ENCODE data around the gene SP140.

Gene SP140

GRCh38 chr2:230317366-230317765, 91.8 kb downstream of the SP140 start:
- DNase-seq (ENCODE audit: low read depth) = no peak
- H3K4me3 ChIP-seq (replicated peaks; ENCODE audit: low read depth, low read length) = no peak overlapping the region
- TF ChIP-seq CTCF (IDR thresholded peaks at IDR 0.05; ENCODE audit: low read length, missing control alignments) = no peak

DNA sequence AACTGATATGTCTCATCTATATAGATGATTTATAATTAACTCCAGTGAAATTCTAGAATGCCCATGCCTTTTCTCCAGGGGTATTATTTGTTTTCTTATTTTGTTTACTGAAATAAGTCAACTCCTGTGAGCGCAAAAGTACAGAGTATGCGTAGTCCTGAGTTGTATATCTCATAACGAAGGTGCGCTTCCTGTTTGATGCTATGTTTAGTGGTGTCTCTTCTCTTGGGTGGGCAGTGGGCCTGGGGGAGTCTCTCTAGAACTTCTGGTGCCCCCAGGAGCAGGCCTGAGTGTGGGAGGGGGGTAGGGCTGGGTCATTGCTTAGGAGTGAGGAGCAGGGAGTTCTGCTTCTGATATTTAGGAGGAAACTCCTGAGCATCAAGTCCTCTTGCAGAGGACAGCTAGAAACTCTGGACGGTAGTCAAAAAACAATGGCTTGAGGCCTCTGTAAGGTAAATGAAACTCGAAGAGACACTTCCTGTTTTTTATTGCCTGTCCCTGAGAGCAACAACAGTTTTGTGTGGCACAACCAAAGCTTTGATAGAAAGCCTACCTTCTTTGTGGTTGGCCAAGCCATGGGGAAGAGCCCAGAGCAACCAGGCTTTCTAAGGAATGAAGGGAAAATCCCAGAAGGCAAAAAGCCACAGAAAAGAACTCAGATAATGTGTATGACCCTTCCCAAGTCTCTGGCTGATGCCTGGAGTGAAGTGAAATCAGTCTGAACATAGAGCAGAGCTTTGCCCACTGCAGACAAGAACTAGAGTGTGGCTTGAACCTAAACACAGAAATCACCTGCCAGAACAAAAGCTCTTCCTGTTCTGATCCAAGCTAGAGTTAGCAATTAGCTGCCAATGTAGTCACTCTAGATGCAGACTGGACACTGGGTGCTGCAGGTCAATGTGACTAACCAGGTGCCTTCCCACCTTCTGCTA, 92.9 kb downstream of the SP140 start:
- TF ChIP-seq CTCF (IDR thresholded peaks at IDR 0.05; ENCODE audit: low read length, missing control alignments) = no peak
- DNase-seq (ENCODE audit: low read depth) = no peak
- no peak overlapping the region for H3K4me3 ChIP-seq (replicated peaks; ENCODE audit: low read depth, low read length)

- TF ChIP-seq CTCF (IDR thresholded peaks at IDR 0.05; ENCODE audit: low read length, missing control alignments) = no peak
- DNase-seq (ENCODE audit: low read depth) = no peak
- H3K4me3 ChIP-seq (replicated peaks; ENCODE audit: low read depth, low read length) = no peak overlapping the region
These were observed 93.8 kb downstream of the SP140 start for GRCh38 chr2:230319211-230319862.

- no peak for DNase-seq (ENCODE audit: low read depth)
- no peak for TF ChIP-seq CTCF (IDR thresholded peaks at IDR 0.05; ENCODE audit: low read length, missing control alignments)
- H3K4me3 ChIP-seq (replicated peaks; ENCODE audit: low read depth, low read length) = no peak overlapping the region
These were observed 95.5 kb downstream of the SP140 start for GRCh38 chr2:230321031-230321430.

DNA sequence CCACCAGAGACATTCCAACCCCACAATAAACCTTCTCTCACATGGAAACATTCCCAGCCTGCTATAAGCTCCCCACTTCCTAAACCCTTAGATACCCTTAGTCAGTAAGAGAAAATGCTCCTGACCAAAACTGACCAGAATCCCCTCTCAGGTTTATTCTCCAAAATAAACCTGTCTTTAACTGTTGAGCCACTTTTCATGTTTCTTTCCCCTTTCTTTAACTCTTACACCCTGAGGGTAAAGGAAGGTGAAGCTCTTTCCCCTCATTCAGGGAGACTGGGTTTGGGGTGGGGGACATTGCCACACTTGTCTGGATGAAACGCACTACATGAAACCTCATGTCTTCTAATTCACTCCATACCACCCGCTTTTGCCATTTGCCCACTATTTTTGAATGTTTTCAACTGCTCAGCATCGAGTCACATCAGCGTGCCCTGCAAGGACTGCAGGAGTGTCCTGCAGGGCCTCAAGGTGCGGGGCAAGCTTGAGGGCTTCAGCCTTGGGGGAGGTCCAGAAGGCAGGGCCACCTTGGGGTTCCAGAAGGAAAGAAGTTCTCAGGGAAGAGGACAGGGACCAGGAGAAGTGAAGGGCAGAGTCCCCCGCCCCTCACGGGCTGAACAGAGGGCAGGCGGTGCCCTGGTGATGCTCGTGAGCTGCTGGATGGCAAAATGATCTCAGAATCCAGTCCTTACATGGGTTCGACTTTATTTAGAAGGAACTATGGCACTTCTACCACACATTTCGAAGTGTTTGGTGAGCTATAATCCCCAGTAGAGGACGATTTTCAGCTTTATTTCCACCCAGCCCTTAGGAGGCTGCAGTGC, 97.2 kb downstream of the SP140 start:
- TF ChIP-seq CTCF (IDR thresholded peaks at IDR 0.05; ENCODE audit: low read length, missing control alignments) = no peak
- DNase-seq (ENCODE audit: low read depth) = no peak
- H3K4me3 ChIP-seq (replicated peaks; ENCODE audit: low read depth, low read length) = no peak overlapping the region

GRCh38 chr2:230323385-230324106, 98.0 kb downstream of the SP140 start:
- no peak for DNase-seq (ENCODE audit: low read depth)
- H3K4me3 ChIP-seq (replicated peaks; ENCODE audit: low read depth, low read length) = no peak overlapping the region
- peak; percentile 7 for TF ChIP-seq CTCF (IDR thresholded peaks at IDR 0.05; ENCODE audit: low read length, missing control alignments)

Measured in fibroblast of pulmonary artery (primary cell).